NCI-H345 treated with DMSO at 0.1 percent for 48 hours (cell line): ENCODE data around the gene SLFN13.
"Not testable (repeated sequence)": the region's sequence is repeated elsewhere in the genome, so short reads cannot be mapped to it uniquely, and the experiment has no call there.

ENCODE experiments used
- DNase-seq: peaks from one replicate; lab custom pipeline; 2025; ENCODE audit not compliant: unreplicated experiment; lab: John Stamatoyannopoulos, UW

Gene SLFN13, protein sequence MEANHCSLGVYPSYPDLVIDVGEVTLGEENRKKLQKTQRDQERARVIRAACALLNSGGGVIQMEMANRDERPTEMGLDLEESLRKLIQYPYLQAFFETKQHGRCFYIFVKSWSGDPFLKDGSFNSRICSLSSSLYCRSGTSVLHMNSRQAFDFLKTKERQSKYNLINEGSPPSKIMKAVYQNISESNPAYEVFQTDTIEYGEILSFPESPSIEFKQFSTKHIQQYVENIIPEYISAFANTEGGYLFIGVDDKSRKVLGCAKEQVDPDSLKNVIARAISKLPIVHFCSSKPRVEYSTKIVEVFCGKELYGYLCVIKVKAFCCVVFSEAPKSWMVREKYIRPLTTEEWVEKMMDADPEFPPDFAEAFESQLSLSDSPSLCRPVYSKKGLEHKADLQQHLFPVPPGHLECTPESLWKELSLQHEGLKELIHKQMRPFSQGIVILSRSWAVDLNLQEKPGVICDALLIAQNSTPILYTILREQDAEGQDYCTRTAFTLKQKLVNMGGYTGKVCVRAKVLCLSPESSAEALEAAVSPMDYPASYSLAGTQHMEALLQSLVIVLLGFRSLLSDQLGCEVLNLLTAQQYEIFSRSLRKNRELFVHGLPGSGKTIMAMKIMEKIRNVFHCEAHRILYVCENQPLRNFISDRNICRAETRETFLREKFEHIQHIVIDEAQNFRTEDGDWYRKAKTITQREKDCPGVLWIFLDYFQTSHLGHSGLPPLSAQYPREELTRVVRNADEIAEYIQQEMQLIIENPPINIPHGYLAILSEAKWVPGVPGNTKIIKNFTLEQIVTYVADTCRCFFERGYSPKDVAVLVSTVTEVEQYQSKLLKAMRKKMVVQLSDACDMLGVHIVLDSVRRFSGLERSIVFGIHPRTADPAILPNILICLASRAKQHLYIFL

DNA sequence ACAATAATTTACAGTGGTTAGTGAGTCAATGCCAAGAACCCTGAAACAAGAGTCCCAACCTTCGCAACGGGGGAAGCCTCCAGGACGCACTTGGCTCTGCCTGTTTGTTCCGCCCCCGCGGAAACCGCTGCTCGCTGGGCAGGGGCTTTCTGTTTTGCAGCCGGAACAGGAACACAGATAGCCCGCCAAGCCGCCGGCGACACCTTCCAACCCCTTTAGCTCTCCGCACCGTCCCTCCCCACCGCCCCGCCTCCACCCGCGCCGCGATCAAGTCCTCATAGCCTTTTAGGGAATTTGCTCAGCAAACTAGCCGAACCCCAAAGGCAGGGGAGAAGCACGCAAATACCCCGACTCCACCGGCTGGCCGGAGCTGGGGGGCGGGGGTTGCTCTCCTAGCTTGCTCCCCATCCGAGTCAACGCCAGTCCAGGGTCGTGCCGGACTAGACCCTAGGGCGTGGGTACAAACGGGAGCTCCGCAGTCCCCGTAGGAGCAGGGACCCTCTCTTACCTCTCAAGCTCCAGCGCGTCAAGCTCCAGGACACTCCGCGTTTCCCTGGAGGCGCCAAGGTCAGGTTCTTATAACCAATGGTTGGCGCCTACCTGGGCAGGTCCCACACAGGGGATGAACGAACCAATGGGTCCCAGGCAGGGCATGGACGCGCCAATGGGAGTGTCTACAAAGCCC, at the start of gene SLFN13:
TSS of gene SLFN13 (minus strand) at position 553 of the 685 bp plus-strand sequence. CDS start 3,086 bp downstream, outside the sequence.
- DNase-seq: peak; percentile 9

DNA sequence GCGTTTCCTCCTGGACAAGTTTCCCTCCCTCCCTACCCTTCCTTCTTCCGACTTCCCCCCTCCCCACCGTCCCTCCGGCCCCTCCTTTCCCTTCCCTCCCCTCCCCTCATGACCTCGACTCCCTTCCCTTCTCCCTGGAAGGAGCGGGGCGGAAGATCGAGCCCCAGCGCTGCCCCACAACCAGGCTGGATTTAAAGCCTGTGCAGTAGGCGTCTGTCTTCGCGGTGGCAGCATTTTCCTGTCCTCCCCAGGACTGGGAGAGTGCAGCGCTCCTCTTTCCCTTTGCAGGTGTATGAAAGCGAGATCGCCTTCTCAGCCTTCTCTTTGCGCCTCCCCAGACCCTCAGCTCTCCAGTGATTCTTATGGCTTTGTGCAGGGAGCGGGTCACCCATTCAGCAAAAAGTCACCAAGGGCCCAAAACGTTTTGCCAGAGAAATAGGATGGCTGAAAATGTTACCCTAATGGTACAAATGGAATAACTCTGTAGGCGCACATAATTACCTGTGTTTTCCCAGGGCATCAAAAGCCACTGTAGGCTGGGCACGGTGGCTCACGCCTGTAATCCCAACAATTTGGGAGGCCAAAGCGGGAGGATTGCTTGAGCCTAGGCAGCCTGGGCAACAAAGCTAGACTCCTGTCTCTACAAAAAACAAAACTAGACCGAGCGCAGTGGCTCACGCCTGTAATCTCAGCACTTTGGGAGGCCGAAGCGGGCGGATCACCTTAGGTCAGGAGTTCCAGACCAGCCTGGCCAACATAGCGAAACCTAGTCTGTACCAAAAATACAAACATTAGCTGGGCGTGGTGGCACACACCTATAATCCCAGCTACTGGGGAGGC, 48.1 kb upstream of the SLFN13 start:
- DNase-seq: no peak

DNA sequence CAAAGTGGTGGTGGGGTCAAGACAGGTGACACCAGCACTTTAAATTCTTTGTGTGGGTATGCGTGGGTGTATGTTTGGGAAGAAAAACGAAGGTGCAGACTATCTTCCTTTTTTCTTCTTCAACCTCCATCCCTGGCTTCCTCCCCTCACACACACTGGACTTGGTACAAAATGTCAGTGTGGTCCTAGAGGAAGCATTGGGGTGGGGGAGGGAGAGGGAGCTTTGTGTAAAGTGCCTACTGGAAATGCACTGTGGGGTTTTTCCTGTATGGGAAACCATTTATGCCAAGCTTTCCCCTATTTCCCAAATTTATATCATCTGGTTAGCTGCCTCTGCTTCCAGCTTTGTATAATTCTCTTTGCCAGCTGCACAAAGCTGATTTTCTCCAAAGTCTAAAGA, 44.5 kb upstream of the SLFN13 start:
- DNase-seq: no peak

DNA sequence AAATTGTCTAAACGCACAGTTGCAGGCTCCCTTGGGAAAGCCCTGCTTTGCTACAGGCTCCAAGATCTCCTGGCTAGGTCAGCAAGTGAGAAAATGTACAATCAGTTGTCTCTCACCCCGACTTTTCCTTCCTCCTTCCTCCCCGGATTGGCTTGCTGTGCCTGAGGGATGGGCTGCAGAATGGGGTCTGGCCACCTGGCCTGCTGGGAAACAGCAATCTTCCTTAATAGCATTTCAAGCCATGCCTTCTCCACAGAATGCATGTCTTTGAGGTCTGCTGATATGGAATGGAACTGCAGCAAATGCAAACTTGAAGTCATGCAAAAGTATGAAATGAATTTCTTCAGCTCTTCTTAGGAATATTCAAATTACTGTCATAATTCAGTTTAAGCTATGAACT, 42.9 kb upstream of the SLFN13 start:
- no peak for DNase-seq

DNA sequence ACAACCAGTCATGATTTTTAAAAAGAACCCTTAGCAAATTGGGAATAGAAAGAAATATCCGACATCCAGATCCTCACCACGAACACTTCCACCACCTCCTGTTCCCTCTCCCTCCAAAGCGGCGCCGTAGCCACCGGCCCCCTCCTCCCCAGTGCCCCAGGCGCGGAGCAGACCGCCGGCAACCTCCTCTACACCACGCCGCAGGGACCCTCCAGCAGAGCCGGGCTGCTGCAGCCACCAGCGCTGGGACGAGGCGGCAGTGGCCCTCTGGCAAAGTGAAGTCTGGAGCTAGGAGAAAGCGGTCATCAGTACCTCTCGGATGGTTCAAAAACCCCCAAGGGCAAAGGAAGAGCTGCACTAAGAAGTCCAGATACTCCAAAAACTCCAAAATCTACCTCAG, 41.4 kb upstream of the SLFN13 start:
- no peak for DNase-seq

DNA sequence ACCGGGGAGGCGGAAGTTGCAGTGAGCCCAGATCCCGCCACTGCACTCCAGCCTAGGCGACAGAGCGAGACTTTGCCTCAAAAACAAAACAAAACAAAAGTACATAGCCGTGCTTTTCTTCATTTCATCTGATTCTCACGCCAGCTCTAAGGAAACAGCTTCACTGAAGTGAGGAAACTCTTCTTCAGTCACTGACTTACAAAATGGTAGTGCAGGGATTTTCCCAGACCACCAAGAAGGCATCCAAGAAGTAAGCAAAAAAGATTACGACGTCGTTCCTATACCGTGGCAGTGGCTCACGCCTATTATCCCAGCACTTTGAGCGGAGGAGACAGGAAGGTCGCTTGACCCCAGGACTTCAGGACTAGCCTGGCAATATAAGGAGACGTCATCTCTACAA, 40.4 kb upstream of the SLFN13 start:
- no peak for DNase-seq

DNA sequence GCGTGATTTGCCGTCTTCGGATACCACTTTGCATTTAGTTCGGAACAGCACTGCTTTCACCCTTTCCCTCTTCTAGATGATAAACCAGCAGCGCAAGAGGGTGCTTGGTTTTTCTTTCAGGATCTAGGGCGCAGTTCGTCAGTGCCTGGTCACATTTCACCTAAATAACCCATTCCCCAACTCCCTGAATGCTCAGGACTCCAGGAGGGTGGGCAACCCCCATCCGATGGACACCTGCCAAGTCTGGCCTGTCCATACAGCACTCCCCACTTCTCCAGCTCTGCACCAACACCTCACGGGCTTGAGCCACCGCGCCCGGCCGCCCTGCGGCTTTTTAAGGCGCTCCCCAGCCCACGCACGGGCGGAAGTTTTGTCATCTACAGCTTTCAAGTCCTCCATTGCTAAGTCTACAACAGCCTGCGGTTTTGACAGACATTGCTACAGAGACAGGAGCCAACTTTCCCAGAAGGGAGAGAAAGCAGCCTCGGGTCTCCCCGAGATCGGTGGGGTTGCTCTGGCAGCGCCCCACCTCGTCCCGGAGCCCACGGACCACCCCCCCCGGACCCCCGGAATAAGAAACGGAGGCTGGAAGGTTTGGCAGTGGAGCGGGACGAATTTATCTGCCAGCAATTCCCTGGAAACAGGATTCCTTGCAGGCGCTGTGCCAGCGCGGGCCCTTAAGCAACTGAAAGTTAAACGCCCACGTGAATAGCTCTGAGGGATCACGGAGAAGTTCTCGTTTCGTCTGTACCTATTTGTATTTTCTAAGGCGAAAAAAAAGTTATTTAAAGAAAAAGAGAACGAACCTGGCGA, 38.6 kb upstream of the SLFN13 start:
- no peak for DNase-seq

DNA sequence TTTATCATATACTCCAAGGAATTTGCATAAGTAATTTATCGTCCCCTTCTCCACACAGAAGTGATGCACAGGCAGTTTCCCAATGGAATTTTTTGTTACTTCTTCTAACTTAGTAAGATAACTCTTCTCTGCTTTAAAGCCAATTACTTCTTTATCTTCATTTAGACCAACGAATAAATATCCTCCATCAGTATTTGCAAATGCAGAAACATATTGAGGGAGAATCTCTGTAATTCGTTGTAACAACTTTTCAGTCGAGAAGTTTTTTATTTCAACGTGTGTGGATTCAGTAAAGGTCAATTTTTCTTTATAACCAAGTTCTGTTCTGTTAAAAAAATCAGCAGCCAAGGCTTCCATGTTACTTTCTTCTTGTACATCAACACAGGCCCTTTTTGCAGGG, 30.7 kb upstream of the SLFN13 start:
- no peak for DNase-seq

DNA sequence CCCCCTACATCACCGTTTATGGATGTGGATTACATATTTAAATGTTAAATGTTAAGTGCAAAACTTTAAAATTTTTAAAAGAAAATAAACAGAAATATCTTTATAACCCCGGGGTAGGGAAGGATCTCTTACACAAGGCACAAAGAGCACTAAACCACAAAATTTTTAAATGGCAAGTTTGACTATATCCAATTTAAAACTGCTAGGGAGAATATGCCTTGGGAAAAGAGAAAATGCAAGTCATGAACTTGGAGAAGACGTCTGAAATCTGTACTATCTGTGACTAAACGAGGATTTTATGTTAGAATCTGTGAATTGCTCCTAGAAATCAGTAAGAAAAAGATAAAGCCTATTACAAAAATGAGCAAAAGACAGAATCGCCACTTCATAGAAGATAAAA, 28.7 kb upstream of the SLFN13 start:
- no peak for DNase-seq

DNA sequence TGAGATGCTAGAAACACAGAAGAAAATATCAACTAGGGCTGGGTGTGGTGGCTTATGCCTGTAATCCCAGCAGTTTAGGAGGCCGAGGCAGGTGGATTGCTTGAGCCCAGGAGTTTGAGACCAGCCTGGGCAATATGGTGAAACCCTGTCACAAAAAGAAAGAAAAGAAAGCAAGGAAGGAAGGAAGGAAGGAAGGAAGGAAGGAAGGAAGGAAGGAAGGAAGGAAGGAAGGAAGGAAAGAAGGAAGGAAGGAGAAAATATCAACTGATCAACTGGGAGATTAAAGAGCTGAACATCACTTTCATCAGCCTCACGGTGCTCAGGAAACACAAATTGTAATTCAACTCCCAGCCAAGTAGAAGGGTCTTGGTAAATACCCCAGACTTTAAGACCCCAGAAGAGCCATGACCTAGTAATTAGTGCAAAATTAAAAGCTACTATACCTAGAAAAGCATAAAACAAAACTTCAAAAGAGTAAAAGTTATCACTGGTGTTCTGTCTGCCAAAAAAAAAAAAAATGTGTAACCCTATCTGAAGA, 27.8 kb upstream of the SLFN13 start:
- no peak for DNase-seq

DNA sequence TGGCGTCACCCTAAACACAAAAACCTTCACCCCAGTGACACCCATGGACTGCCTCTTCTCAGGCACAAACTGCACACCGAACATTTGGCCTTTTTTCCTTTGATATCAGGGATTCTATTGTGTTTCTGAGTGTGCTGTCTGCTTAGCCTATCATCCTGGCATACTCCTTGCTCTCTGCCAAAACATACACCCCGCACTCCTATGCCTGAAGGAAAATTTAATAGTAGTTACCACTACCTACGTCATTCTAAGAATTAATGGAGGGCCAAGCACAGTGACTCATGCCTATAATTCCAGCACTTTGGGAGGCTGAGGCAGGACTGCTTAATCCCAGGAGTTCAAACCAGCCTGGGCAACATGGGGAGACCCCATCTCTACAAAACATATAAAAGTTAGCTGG, 19.9 kb upstream of the SLFN13 start:
- DNase-seq: no peak

DNA sequence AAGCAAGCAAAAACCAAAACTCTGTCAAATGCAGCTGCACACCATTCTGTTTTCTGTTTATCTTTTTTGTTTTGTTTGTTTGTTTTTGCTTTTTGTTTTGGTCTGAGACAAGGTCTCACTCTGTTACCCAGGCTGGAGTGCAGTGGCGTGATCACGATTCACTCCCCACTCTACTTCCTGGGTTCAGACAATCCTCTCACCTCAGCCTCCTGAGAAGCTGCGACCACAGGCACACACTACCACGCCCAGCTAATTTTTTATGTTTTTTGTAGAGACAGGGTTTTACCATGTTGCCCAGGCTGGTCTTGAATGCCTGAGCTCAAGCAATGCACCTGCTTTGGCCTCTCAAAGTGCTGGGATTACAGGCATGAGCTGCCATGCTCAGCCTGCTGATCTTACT, 19.3 kb upstream of the SLFN13 start:
- DNase-seq: no peak

DNA sequence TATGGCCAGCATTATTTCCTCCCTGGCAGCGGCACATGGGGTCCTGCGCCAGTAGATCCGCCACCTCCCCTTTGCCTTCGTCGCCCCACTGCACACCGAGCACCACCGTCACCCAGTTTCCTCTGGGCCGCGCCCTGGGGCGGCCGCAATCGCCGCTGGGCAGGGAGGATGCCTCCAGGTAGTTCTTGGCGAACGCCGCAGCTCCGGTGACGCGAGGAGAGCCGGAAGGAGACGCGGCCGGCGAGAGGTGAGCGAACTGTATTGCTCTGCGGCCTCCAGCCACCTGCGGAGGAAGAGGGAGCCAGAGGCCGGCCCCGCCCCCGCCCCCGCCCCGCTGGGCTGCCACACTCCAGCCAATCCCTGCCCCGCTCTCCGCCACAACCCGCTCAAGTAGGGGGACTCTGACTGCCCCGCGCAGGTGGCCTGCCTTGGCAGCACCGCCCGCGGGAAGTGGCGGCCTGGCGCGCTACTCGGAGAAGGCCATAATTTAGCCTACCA, 11.8 kb upstream of the SLFN13 start:
- no peak for DNase-seq

DNA sequence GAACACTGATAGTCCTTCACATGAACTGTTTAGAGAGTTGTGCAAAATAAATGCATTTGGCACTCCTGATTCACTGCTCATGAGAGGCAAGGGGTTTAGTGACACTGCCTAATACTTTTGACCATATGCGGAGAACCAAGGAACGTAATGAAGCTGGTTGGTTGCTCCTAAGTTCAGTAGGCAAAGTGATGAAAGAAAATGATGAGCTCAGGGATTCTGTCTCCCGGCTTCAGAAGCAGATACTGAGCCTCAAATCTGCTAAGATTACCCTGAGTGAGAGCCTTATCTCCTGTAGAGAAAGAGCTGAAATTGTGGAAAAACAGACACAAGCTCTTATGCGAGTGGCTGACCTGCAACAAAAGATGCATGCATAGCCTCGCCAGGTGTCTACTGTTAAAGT, 5.5 kb upstream of the SLFN13 start:
- DNase-seq: not testable (repeated sequence)

DNA sequence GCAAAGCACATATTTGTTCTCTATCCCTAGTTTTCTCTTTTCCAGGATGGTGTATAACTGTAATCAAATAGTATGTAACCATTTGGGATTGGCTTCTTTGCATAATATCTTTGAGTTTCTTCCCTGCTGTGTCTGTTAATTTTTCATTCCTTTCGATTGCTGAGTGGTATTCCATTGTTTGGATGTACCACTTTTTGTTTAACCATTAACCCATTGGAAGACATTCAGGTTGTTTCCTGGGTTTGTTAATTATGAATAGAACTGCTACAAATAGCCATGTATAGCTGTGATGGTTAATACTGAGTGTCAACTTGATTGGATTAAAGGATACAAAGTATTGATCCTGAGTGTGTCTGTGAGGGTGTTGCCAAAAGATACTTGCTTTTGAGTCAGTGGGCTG, 4.6 kb upstream of the SLFN13 start:
- DNase-seq: no peak

DNA sequence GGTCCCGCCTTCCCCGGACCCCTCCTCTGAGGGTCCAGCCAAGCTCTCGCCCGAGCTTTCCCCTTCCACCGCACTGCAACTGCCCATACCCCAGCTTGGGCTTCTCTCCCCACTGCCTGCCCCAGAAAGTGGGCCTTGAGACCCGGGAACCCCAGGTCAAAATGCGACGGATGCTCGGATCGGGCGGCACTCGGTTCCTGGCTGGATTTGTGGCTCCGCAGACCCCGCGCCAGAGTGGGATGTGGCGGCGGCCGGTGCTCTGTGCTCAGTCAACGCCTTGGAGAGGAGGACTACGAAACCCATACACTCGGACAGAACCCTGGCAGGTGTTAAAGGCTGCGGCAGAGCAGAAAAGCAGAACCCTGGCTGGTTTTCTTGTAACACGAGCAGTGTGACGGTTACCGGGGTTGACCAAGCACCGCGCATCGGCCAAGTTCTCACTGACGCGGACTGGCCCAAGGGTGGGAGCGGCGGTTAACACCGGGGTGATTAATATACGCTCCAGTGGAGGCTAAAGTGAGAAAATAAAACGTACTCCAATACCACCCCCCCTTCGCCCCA, 885 bp upstream of the SLFN13 start:
- DNase-seq: no peak

DNA sequence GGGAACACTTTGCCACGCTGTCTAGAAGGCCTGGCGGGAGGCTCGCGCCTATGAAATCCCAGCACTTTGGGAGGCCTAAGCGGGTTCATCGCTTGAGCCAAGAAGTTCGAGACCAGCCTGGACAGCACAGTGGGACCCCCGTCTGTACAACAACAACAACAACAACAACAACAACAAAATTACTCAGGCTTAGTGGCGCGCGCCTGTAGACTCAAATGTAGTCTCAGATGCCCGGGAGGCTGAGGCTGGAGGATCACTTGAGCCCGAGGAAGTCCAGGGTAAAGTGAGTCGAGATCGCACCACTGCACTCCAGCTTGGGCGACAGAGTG, 297 bp upstream of the SLFN13 start:
- DNase-seq: no peak

DNA sequence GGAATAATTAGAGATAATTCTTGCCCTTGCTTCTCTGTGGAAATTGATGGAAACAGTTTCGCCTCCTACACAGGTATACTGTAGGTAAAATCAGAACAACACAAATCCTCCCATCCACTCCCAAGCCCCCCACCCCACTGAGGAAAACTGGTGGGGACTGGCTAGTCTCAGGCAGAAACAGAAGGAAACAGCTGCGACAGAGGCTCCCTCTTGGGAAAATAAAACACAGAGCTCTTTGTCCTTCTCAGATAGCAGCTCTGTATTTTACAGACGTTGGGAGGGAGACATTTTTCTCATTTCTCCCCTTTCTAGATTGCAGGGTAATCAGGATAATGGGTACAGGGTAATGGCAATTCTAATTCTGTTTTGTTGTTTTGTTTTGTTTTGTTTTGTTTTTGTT, 1.1 kb downstream of the SLFN13 start:
- no peak for DNase-seq

DNA sequence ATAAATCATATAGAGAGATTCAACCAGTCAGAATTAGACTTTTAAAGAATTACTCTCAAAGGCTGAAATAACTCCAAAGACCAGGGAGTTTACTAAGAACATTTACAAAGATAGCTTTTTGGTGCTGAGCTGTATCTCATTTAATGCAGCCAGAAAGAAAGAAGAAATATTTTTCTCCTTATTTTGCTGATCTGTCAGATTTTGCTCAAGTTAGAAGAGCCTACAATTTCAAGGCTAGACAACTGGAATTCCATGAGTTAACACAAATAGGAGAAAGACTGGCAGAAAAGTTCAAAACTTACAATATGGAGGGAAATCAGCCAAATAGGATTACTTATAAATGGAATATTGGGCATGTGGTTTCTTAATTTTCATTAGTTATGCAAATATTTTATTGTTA, 10.1 kb downstream of the SLFN13 start:
- no peak for DNase-seq
